Putamen (tissue), 1 donor: ENCODE data around the gene ARHGDIG.

Source experiments
- DNase-seq: peaks from one replicate; pipeline ENCODE4 v3.0.0-alpha.2; 2016; ENCODE audit warnings: low spot score

Gene ARHGDIG

DNA sequence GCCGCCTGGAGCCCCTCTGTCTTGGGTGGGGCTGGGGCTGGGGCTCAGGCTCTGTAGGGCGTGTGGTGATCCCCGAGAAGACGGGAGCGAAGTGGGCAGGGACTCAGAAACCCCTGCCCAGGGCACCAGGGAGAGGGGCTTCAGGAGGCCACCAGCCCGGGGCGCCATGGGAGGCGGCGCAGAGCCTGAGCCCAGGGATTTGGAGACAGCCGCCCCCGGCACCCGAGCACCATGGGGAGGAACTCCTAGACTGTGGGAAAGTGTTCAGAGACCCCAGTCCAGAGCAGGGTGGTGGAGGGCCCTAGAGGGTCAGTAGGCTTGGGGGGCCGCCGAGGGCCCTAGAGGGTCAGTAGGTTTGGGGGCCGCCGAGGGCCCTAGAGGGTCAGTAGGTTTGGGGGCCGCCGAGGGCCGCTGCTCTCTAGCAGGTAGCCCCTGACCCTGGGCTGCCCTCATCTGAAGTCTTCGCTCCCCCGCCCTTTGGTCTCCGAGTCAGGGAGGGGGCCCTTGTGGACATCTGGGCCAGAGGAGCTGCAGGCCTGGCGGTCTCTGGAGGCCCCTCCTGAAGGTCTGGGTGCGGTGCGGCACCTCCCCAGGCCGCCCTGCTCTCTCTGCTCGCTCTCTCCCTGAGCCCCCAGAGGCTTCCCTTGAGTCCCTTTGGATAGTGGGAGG, 734 bp downstream of the ARHGDIG start:
- no peak for DNase-seq

DNA sequence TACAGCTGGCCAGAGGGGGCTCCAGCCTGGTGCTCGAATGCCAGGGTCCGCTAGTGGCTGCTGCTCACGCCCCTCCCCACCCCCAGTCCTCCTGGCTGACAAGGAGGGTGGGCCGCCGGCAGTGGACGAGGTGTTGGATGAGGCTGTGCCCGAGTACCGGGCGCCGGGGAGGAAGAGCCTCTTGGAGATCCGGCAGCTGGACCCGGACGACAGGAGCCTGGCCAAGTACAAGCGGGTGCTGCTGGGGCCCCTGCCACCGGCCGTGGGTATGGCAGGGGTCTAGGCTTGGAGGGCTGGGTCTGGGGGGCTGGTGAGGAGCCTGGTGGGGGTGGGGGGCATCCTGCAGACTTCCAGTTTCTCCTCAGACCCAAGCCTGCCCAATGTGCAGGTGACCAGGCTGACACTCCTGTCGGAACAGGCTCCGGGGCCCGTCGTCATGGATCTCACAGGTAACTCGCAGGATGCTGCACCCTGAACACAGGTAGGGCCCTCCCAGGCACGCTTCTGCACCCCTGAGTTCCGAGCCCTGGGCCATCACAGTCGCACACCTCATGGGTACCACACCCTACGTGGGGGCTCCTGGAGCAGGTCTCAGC, 1.4 kb downstream of the ARHGDIG start:
- no peak for DNase-seq

GRCh38 chr16:282491-282890, 2.1 kb downstream of the ARHGDIG start:
- DNase-seq, result no peak

- no peak for DNase-seq
These were observed 2.8 kb downstream of the ARHGDIG start, which contains the start of gene PDIA2 for GRCh38 chr16:283033-283805. TSS of gene PDIA2 (plus strand) at chr16:283164. CDS start at chr16:283170, 6 bp downstream.

DNA sequence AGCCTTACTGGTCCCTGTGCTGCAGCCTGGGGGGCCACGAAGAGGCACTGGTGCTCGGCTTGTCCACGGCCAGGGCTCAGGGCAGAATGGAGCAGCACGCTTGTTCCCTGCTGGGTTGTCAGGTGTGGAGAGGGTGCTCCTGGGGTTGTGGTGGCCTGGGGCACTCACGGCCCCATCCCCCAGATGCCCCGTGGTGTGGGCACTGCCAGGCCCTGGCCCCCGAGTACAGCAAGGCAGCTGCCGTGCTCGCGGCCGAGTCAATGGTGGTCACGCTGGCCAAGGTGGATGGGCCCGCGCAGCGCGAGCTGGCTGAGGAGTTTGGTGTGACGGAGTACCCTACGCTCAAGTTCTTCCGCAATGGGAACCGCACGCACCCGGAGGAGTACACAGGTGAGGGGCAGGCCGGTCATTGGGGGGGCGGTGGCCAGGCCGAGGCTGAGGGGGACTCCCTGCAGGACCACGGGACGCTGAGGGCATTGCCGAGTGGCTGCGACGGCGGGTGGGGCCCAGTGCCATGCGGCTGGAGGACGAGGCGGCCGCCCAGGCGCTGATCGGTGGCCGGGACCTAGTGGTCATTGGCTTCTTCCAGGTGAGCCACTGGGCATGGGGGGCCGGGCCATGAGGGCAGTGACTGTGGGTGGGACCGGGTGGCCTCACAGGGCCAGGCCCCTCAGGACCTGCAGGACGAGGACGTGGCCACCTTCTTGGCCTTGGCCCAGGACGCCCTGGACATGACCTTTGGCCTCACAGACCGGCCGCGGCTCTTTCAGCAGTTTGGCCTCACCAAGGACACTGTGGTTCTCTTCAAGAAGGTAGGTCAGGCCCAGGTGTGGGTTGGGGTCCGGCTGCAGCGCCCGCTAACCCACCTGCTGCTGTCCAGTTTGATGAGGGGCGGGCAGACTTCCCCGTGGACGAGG, 4.1 kb downstream of the ARHGDIG start:
- DNase-seq, result no peak

DNA sequence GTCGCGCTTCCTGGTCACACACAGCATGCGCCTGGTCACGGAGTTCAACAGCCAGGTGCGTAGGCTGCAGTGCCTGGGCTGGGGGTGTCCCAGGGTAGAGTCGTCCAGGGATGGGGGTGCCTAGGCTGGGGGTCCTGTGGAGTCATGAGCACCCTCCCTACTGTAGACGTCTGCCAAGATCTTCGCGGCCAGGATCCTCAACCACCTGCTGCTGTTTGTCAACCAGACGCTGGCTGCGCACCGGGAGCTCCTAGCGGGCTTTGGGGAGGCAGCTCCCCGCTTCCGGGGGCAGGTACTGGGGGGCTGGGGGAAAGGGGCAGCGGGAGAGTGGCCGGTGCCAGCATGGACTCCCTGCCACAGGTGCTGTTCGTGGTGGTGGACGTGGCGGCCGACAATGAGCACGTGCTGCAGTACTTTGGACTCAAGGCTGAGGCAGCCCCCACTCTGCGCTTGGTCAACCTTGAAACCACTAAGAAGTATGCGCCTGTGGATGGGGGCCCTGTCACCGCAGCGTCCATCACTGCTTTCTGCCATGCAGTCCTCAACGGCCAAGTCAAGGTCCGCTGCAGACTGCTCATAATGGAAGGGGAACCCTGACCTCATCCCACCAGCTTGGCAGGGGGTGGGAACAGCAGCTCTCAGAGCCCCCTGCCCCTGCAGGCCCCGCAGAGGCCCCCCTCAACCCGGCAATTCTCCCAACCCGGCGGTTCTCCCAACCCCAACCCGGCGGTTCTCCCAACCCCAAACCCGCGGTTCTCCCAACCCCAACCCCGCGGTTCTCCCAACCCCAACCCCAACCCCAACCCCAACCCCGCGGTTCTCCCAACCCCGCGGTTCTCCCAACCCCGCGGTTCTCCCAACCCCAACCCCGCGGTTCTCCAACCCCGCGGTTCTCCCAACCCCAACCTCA, 5.0 kb downstream of the ARHGDIG start:
- DNase-seq, result no peak

DNA sequence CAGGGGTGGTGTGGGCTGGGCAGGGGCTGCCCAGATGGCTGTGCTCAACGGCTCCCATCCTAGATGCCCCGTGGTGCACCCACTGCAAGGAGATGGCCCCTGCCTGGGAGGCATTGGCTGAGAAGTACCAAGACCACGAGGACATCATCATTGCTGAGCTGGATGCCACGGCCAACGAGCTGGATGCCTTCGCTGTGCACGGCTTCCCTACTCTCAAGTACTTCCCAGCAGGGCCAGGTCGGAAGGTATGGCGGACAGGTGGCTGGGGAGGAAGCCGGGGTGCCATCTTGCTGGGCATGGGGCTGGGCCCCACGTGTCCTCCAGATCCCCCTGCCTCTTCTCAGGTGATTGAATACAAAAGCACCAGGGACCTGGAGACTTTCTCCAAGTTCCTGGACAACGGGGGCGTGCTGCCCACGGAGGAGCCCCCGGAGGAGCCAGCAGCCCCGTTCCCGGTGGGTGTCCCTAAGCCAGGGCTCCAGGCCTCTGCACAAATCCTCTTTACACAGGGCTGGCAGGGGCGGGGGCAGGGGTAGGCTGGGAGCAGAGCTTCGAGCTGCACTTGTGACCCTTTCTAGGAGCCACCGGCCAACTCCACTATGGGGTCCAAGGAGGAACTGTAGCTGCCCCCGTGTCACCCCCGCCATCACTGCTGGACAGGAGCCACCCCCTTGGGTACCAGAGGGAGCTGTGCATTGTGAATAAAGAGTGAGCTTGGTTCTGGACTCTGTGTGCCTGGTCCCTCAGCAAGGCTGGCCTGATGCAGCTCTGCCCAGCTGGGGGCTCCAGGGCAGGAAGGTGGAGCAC, 6.3 kb downstream of the ARHGDIG start:
- DNase-seq, result no peak

GRCh38 chr16:287298-287811, 7.0 kb downstream of the ARHGDIG start:
- DNase-seq, result no peak

DNA sequence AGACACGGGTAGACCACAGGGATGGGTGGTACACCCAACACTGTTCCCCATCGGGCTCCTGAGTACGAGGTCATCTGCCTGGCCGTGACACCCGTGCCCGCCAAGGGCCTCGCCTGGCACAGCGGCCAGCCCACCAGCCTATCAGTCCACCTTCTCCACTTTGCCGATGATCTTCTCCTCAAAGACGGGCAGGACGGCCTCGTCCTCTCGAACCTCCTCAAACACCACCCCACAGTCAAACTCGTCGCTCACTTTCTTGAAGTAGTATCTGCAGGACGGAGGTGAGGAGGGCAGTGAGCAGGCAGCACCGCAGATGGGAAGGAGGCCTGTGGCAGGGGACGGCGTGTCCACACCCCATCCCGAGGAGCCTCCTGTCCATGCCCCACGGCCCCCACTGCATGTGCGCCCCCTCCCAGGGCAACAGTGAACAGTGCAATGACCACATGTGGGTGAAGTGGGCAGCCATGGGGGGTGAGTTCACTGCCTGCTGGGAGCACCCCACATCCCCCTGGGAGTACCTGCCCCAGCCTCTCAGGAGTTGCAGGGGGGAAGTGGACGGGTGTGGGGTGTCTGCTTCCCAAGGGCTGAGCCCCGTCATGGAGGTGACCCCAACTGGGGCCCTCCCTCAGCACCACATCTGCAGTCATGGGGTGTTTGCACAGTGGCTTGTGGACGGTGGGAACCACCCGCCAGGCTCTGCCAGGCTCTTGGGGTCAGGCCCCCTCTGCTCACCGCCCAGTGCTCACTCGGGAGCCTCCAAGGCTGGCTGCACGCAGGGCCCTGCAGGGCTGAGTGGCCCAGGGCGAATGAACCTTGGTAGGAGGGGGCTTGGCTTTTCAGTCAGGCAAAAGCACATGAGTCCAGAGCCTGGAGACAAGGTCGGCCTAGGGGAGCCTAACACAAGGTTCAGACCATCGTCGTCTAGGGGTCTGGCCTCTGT, 7.9 kb downstream of the ARHGDIG start:
- no peak for DNase-seq

- no peak for DNase-seq
These were observed 9.1 kb downstream of the ARHGDIG start for GRCh38 chr16:289395-289997.

GRCh38 chr16:290015-290680, 9.8 kb downstream of the ARHGDIG start:
- DNase-seq, result no peak

GRCh38 chr16:290681-291405, 10.5 kb downstream of the ARHGDIG start:
- DNase-seq, result no peak

DNA sequence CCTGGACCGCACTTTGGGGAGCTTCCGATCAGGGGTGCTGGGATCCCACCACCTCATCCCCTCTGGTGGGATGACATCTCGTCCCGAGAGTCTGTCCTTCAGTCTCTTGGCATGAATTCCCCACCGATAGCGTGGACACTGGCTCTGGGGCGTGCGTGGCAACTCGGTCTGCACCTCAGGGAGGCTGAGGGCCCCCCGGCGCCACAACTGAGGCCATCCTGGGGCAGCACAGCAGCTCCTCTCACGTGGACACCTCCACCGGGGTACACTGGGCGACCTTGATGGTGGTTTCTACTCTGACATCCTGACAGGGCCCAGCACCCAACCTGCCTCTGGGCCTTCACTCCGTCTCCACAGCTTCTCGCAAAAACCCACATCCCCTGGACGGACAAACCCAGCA, 11.1 kb downstream of the ARHGDIG start:
- no peak for DNase-seq

DNA sequence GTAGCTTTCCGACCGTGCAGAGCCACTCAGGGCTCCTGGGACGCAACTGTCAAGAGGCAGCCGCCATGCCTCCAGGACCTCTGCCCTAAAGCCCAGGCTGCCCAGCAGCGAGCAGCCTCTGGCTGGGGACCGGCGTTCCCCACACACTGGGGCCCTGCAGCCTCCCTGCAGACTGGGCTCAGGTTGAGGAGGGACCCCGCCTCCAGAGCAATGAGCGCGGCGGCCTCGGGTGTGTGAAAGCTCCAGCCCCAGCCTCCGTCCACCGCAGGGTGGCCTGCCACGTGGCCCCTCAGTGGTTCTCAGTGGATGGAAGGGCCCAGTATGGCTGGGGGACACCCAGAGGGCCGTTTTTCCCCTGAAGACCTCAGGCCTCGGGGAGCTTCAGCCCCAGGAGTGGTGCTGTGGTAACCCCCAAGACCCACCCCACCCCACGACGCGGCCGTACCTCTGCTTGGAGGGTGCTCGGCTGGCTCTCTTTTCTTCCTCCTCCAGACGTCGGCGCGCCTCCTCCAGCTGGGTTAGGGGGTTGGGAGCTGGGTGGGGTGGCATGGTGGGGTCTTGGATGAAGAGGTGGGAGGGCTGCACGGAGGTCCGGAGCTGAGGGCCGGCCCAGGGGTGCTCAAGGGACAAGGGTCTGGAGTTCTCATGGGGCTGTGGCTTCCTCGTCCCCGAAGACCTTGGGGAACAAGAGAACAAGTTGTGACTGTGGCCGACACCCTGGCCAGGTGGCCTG, 12.8 kb downstream of the ARHGDIG start:
- DNase-seq, result no peak

DNA sequence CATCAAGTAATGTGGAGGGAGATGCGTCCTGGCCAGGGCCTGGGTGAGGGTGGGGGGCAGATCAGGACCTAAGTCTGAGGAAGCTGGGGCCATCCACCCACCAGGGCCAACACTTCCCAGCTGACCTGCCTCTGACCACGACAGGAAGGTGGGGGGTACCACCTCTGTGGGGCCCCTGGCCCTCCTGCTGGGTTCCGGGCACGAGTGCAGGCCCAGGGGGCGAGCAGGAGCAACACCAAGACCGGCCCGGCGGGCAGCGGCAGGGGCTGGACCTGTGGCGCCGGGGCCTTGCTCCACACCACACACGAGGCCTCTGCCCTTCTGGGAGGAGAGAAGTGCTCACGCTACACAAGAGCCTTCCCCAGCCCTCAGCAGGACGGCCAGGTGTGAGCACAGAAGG, 15.9 kb downstream of the ARHGDIG start:
- DNase-seq, result no peak

GRCh38 chr16:296806-297510, 16.6 kb downstream of the ARHGDIG start:
- no peak for DNase-seq
